Left forelimb (tissue), 1 donor: ENCODE results near the gene KRT2.

ENCODE experiments used
- DNase-seq: peaks from one replicate; pipeline ENCODE4 v3.0.0-alpha.2; 2018; ENCODE audit warnings: low spot score

Gene KRT2

GRCh38 chr12:52663420-52663819 lies 11.4 kb upstream of the KRT2 start:
- DNase-seq: no peak

GRCh38 chr12:52662918-52663229 lies 10.9 kb upstream of the KRT2 start:
- no peak for DNase-seq

GRCh38 chr12:52662093-52662917 lies 10.3 kb upstream of the KRT2 start:
- no peak for DNase-seq

- no peak for DNase-seq
Measured at GRCh38 chr12:52661668-52662067, 9.7 kb upstream of the KRT2 start.

GRCh38 chr12:52660934-52661499 lies 9.0 kb upstream of the KRT2 start:
- DNase-seq: no peak

GRCh38 chr12:52659951-52660350 lies 7.9 kb upstream of the KRT2 start:
- DNase-seq: no peak

- no peak for DNase-seq
Measured at GRCh38 chr12:52659395-52659794, 7.4 kb upstream of the KRT2 start.

- DNase-seq: no peak
Measured at GRCh38 chr12:52658196-52658595, 6.2 kb upstream of the KRT2 start.

- DNase-seq: no peak
Measured at GRCh38 chr12:52657250-52657902, 5.4 kb upstream of the KRT2 start.

GRCh38 chr12:52656616-52657015 lies 4.6 kb upstream of the KRT2 start:
- DNase-seq: no peak

GRCh38 chr12:52655720-52656124 lies 3.7 kb upstream of the KRT2 start:
- no peak for DNase-seq

GRCh38 chr12:52655251-52655650 lies 3.2 kb upstream of the KRT2 start:
- DNase-seq: no peak

GRCh38 chr12:52650520-52651081 lies 1.4 kb downstream of the KRT2 start:
- no peak for DNase-seq

GRCh38 chr12:52649066-52649465 lies 2.9 kb downstream of the KRT2 start:
- DNase-seq: no peak

- DNase-seq: no peak
Measured at GRCh38 chr12:52648012-52648550, 3.9 kb downstream of the KRT2 start.

GRCh38 chr12:52647601-52648000 lies 4.4 kb downstream of the KRT2 start:
- DNase-seq: no peak

GRCh38 chr12:52646613-52647012 lies 5.4 kb downstream of the KRT2 start:
- no peak for DNase-seq

- no peak for DNase-seq
Measured at GRCh38 chr12:52645982-52646381, 6.0 kb downstream of the KRT2 start.

- no peak for DNase-seq
Measured at GRCh38 chr12:52645120-52645761, 6.8 kb downstream of the KRT2 start.

- DNase-seq: no peak
Measured at GRCh38 chr12:52644078-52644415, 8.0 kb downstream of the KRT2 start.

GRCh38 chr12:52643233-52644077 lies 8.6 kb downstream of the KRT2 start:
- DNase-seq: no peak

GRCh38 chr12:52641468-52641867 lies 10.5 kb downstream of the KRT2 start:
- DNase-seq: no peak
